K562 (cell line): ENCODE measurements around the gene TXLNA. TPM values are rescaled to one million over a fixed set of nuclear protein-coding genes. Genes with fewer than 3 reads are reported as not detected.

Experiments
- ASH1L ChIP-seq: fragments of 450-650 bp; IDR thresholded peaks from 2 replicates; pipeline ENCODE4 v1.6.1; 2018; ENCODE audit warnings: borderline replicate concordance, mild to moderate bottlenecking, low read depth; ENCODE audit not compliant: partially characterized antibody
- ATF7 ChIP-seq: fragments of 450-650 bp; IDR thresholded peaks from 2 replicates; pipeline ENCODE4 v1.7.1; 2014; ENCODE audit warnings: mild to moderate bottlenecking, moderate library complexity
- ETV1 ChIP-seq: fragments of 450-650 bp; conservative IDR thresholded peaks from 2 replicates; pipeline ENCODE4 v1.6.1; 2016; ENCODE audit warnings: missing genetic modification characterization, control low read depth, low read depth, missing compliant biosample characterization
- HEY1 ChIP-seq: fragments of 250-450 bp; sonication (Bioruptor Pico); IDR thresholded peaks from 2 replicates; pipeline ENCODE4 v1.5.0; 2020; ENCODE audit warnings: mild to moderate bottlenecking, moderate library complexity, borderline replicate concordance
- HLTF ChIP-seq: fragments of 450-650 bp; IDR thresholded peaks from 2 replicates; pipeline ENCODE4 v1.6.1; 2016
- KHSRP ChIP-seq: fragments of 450-650 bp; IDR thresholded peaks from 2 replicates; pipeline ENCODE4 v1.6.1; 2017
- MAFG ChIP-seq: fragments of 450-650 bp; conservative IDR thresholded peaks from 2 replicates; pipeline ENCODE4 v1.6.1; 2016; ENCODE audit warnings: missing genetic modification characterization, missing compliant biosample characterization
- MECOM ChIP-seq: fragments of 250-450 bp; sonication (Bioruptor Pico); IDR thresholded peaks from 2 replicates; pipeline ENCODE4 v1.8.0; 2022; ENCODE audit warnings: inconsistent platforms
- OTX1 ChIP-seq: fragments of 450-650 bp; formaldehyde crosslinking; IDR thresholded peaks from 2 replicates; pipeline ENCODE4 v1.4.0; 2022; ENCODE audit warnings: mild to moderate bottlenecking
- POLR2AphosphoS5 ChIP-seq: IDR thresholded peaks from 2 replicates; pipeline ENCODE4 v1.6.1; 2011; ENCODE audit warnings: mild to moderate bottlenecking, low read depth, low read length, moderate library complexity; ENCODE audit not compliant: control insufficient read depth, insufficient read depth
- POLR2H ChIP-seq: IDR thresholded peaks from 2 replicates; pipeline ENCODE4 v1.6.1; 2016; ENCODE audit warnings: missing genetic modification characterization, low read depth, mild to moderate bottlenecking, control low read depth, missing compliant biosample characterization, moderate library complexity
- RNF2 ChIP-seq: sonication (generic); IDR thresholded peaks from 2 replicates; pipeline ENCODE4 v1.6.1; 2016
- SIN3B ChIP-seq: fragments of 450-650 bp; IDR thresholded peaks from 2 replicates; pipeline ENCODE4 v1.6.1; 2017; ENCODE audit warnings: low read depth, mild to moderate bottlenecking, moderate library complexity
- SRSF7 ChIP-seq: fragments of 200-400 bp; formaldehyde crosslinking; optimal IDR thresholded peaks from 2 replicates; pipeline ENCODE3; 2017; ENCODE audit warnings: mild to moderate bottlenecking, low read depth, low read length
- TAF15 ChIP-seq: fragments of 200-400 bp; formaldehyde crosslinking; IDR thresholded peaks from 2 replicates; pipeline ENCODE4 v1.6.1; 2017; ENCODE audit warnings: mild to moderate bottlenecking, low read depth, low read length, moderate library complexity
- TBL1XR1 ChIP-seq, 2 experiments: IDR thresholded peaks; 2 replicates each; pipeline ENCODE4 v1.6.1; 2012; ENCODE audit warnings: improper control_type of control experiment in 2 of 2, low read length in 2 of 2, mild to moderate bottlenecking in 1 of 2
- TFAM ChIP-seq: fragments of 250-450 bp; sonication (Bioruptor Pico); conservative IDR thresholded peaks from 2 replicates; pipeline ENCODE4 v1.5.0; 2021; ENCODE audit warnings: mild to moderate bottlenecking, moderate library complexity
- TSC22D4 ChIP-seq: fragments of 450-650 bp; IDR thresholded peaks from 2 replicates; pipeline ENCODE4 v1.6.1; 2016; ENCODE audit warnings: missing genetic modification characterization, missing biosample characterization, control low read depth
- ZFX ChIP-seq: sonication (generic); formaldehyde crosslinking; IDR thresholded peaks from 2 replicates; pipeline ENCODE4 v1.8.0; 2022; ENCODE audit warnings: mild to moderate bottlenecking, missing genetic modification reagents, moderate library complexity
- ZNF212 ChIP-seq: fragments of 450-650 bp; formaldehyde crosslinking; IDR thresholded peaks from 2 replicates; pipeline ENCODE4 v1.4.0; 2020; ENCODE audit warnings: mild to moderate bottlenecking
- ZNF23 ChIP-seq: fragments of 250-450 bp; sonication (Bioruptor Pico); IDR thresholded peaks from 2 replicates; pipeline ENCODE4 v1.4.0; 2020; ENCODE audit warnings: mild to moderate bottlenecking
- ZNF766 ChIP-seq: fragments of 200-800 bp; sonication (Bioruptor generic); conservative IDR thresholded peaks from 2 replicates; pipeline ENCODE4 v1.6.1; 2016; ENCODE audit warnings: missing genetic modification characterization, missing compliant biosample characterization
- polyA plus RNA-seq, 8 experiments: library from polyadenylated mRNA; depleted of rRNA in 4 of 8; stranded (reverse) in 5 of 8; unstranded in 3 of 8; fragments of >200 nt; fragmentation: Nextera tagmentation in 2 of 8; fragmentation: Illumina TruSeq in 1 of 8; extraction: Ambion mirVana in 2 of 8; extraction: Trizol in 1 of 8; gene quantifications; 2 replicates each; pipeline versions ENCODE4 v1.2.1 to v1.2.3, GENCODE V29; 2011 to 2014; ENCODE audit warnings: inconsistent platforms in 1 of 8, missing spikeins in 1 of 8
- total RNA-seq, 7 experiments: library from RNA; depleted of rRNA in 6 of 7; stranded (reverse); fragments of >200 nt in 6 of 7; fragmentation: Illumina TruSeq in 2 of 7; extraction: Trizol in 2 of 7; gene quantifications; 2 replicates each; pipeline versions ENCODE4 v1.2.1 to v1.2.3, GENCODE V29; 2011 to 2021; ENCODE audit warnings: low replicate concordance in 1 of 7
- TF ChIP-seq, protein P1 (sequence below), 2 experiments: fragments of 250-450 bp in 1 of 2; fragments of 450-650 bp in 1 of 2; sonication (Bioruptor Pico) in 1 of 2; IDR thresholded peaks; 2 replicates each; pipeline versions ENCODE4 v1.6.1 to v1.8.0; 2016 to 2021; ENCODE audit warnings: mild to moderate bottlenecking in 2 of 2, moderate library complexity in 2 of 2, missing compliant biosample characterization in 1 of 2, missing genetic modification characterization in 1 of 2
- TF ChIP-seq, protein P2 (sequence below): fragments of 250-450 bp; sonication (Bioruptor Pico); IDR thresholded peaks from 2 replicates; pipeline ENCODE4 v1.8.0; 2022; ENCODE audit warnings: moderate library complexity, mild to moderate bottlenecking, inconsistent platforms
- TF ChIP-seq, protein P3 (sequence below): fragments of 450-650 bp; IDR thresholded peaks from 2 replicates; pipeline ENCODE4 v1.6.1; 2016
- TF ChIP-seq, protein P4 (sequence below): fragments of 250-450 bp; sonication (Bioruptor Pico); IDR thresholded peaks from 2 replicates; pipeline ENCODE4 v1.8.0; 2021; ENCODE audit warnings: moderate library complexity, mild to moderate bottlenecking, inconsistent platforms

The TXLNA gene
- total and polyA plus RNA-seq, 9 of the 15 experiments (the other 6 are each of a cell fraction or from before 2014, with no cell fraction given), result 9.2 to 54.5 (median 39.3) TPM

DNA sequence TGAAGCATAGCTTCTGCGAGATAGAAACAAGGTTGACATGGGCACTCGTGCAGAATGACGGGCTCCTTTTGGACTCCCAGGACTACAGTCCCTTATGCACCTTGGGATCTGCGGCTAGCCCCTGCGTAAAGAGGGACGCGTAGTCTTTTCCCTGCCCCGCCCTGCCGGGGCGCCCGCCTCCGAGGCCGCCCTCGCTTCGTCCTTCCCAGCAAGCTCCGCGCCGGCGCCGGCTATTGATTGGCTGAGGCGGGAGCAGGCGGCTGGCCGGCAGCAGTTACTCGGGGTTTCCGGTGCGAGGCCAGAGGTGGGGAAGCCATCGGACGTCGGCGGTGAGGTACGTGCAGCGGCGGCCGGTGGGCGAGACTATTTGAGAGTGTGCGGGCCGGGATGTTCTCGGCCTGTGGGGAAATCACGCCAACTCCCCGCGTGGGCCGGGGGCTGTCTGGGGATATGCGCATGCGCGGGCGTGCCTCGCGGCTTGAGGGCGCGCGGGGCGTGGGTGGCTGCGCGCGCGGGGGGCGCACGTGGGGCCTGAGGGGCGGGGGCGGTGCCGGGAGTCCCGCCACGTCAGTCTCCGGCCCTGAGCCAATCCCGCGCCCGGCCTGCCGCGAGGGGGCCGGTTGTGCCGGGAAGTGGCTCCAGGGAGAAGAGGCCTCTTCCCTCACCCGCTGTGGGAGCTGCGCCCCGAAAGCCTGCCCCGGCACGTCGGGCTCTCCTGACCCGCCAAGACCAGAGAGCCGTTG is at the start of gene TXLNA (continued):
- TF ChIP-seq ASH1L (no peak), HLTF (no peak), TFAM (CRISPR knock-in tag) (no peak), ATF7 (peak; percentile 86), ZNF212 (no peak), HEY1 (CRISPR knock-in tag) (no peak), ZNF23 (CRISPR knock-in tag) (0 out of 2 replicates have a peak, but pooled peaks have one; percentile 23), TSC22D4 (no peak), ZFX (CRISPR knock-in tag) (peak; percentile 73), RNF2 (peak; percentile 79), OTX1 (CRISPR knock-in tag) (no peak; the same call in 1 of the 2 replicates), TBL1XR1 (IDR thresholded peaks at IDR 0.05; ENCODE audit: low read length in 2 of 2) (peak; percentile 14 to 34; a peak in 2 of 4 replicates), POLR2H (tag) (peak; percentile 96), MECOM (CRISPR knock-in tag) (0 out of 2 replicates have a peak, but pooled peaks have one; percentile 19), SIN3B (peak; percentile 77), SRSF7 (no peak), MAFG (tag) (no peak), POLR2AphosphoS5 (peak; percentile 71; the same call in 1 of the 2 replicates), ETV1 (tag) (peak; percentile 87), ZNF766 (peak; percentile 53; the same call in 1 of the 2 replicates), KHSRP (no peak), TAF15 (no peak)
- TF ChIP-seq, protein P1, sequence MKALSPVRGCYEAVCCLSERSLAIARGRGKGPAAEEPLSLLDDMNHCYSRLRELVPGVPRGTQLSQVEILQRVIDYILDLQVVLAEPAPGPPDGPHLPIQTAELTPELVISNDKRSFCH (CRISPR knock-in tag; IDR thresholded peaks at IDR 0.05), result no peak
- TF ChIP-seq, protein P1 (tag; IDR thresholded peaks at IDR 0.05), result peak; percentile 82; the same call in 1 of the 2 replicates
- TF ChIP-seq, protein P2, sequence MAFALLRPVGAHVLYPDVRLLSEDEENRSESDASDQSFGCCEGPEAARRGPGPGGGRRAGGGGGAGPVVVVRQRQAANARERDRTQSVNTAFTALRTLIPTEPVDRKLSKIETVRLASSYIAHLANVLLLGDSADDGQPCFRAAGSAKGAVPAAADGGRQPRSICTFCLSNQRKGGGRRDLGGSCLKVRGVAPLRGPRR, result no peak
- TF ChIP-seq, protein P3, sequence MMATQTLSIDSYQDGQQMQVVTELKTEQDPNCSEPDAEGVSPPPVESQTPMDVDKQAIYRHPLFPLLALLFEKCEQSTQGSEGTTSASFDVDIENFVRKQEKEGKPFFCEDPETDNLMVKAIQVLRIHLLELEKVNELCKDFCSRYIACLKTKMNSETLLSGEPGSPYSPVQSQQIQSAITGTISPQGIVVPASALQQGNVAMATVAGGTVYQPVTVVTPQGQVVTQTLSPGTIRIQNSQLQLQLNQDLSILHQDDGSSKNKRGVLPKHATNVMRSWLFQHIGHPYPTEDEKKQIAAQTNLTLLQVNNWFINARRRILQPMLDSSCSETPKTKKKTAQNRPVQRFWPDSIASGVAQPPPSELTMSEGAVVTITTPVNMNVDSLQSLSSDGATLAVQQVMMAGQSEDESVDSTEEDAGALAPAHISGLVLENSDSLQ, result peak; percentile 92
- TF ChIP-seq, protein P4, sequence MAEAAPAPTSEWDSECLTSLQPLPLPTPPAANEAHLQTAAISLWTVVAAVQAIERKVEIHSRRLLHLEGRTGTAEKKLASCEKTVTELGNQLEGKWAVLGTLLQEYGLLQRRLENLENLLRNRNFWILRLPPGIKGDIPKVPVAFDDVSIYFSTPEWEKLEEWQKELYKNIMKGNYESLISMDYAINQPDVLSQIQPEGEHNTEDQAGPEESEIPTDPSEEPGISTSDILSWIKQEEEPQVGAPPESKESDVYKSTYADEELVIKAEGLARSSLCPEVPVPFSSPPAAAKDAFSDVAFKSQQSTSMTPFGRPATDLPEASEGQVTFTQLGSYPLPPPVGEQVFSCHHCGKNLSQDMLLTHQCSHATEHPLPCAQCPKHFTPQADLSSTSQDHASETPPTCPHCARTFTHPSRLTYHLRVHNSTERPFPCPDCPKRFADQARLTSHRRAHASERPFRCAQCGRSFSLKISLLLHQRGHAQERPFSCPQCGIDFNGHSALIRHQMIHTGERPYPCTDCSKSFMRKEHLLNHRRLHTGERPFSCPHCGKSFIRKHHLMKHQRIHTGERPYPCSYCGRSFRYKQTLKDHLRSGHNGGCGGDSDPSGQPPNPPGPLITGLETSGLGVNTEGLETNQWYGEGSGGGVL, result no peak
